ENCODE measurements around the gene DACT1.
A peak's percentile ranks its signal among the peaks of the same experiment; 100 is the strongest.

Gene DACT1

DNA sequence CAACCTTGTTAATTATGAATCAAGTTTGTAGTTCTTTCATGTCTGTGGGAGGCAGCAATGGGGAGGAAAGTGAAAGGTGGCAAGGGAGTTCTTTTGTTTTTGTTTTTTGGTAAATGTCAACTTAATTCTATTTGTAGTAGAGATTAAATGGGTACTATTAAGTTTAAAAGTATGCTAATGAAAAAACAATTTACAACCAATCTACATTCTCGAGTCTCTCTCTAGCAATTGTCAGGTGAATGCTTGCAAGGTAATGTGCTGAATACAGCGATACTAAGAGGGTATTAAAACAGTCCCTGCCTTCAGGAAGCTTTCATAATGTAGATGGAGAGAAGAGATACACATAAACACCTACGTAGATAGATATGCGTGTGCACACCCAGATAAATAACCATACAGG, 1.6 kb upstream of the DACT1 start:
- DNase-seq = no peak

DNA sequence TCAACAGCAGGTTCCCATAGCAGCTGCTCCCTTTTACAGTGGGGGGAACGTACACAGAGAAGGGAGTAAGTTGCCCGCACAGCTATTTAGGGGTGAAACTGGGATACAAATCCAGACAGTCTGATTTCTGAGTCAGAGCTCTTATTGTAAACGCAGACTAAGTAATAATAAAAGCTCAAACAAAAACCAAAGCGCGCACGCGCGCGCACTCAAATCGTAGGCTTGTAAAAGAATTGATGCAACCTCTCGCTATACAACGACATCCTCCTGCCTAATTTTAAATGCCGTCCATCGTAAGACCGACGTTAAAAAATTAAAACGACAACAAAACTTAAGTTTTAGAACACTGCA, 747 bp upstream of the DACT1 start:
- no peak for DNase-seq

DNA sequence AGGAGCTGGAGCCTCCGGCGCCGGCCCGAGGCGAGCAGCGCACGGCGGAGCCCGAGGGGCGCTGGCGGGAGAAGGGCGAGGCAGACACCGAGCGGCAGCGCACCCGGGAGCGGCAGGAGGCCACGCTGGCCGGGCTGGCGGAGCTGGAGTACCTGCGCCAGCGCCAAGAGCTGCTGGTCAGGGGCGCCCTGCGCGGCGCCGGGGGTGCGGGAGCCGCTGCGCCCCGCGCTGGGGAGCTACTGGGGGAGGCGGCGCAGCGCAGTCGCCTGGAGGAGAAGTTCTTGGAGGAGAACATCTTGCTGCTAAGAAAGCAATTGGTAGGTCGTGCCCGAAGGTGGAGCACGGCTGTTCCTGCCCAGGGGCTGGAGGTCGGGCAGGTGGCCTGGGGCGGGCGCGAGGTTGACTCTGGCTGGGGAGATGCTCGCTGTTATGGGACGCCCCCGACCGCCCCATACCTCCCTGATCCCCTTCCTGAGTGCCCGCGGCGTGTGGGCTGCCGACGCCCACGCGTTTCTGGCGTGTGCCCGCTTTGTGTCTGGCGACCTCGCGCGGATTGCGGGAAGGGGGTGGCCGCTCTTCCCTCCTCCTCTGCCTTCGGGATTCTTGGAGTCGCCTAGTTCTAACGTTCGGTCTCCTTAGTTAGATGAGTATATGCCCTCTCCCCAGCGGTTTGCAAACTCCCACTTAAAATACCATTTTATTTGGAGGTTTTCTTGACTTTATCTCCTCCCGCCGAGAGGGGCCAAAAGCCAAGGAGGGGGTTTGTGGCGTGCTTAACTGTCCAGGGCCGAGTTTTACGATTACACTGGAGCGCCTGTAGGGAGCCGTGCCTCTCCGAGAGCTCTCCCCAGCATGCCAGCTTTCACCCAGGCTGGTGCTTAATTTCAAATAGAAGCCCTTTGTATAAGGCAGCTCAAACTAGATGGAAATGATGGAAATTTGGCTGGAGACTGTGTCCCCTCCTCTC, 752 bp downstream of the DACT1 start:
- DNase-seq = no peak

DNA sequence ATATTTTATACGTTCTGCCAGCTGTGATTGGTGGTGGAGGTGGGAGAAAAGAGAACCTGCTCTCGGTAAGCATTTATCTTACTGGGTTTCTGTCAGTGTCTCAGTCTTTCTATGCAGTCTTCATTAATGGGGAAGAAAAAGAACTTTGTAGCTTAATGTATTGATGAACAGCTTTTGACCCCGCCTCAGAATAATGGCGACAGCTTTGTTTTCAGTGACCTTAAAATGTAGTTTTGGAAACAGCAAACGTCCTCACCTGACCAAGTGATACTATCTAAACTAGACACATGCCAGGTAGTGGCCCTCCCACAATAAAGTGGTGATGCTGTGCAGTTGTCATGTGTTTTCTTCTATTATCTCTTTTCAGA, 1.4 kb downstream of the DACT1 start:
- no peak for DNase-seq

DNA sequence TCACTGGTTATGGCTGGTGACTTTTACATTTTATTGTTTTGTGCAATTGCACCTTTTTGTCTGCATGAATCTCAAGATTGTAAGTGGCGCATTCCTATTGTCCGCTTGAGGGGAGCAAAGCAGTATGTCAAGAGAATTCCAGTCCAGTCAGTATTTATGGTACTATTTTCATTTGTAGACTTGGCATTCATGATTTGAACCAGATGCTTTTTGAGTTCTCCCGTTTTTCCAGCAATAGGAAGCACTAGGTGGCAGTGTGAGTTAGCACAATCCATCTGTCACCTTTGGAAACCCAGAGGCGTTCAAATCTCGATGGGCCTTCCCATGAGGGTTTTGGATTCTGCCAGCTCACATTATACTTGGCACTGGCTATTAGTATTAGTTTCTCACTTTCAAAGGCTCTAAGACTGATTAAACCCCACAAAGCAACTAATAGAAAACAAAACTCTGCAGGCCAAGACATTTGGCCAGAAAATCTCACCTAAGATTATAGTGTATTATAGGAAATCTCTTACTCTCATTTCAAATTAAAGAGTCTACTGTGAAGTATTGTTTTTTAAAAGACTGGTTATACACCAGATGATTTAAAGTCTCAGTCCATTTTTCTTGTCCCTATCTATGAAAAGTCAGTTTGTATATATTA, 2.2 kb downstream of the DACT1 start:
- peak; percentile 39 for DNase-seq

DNA sequence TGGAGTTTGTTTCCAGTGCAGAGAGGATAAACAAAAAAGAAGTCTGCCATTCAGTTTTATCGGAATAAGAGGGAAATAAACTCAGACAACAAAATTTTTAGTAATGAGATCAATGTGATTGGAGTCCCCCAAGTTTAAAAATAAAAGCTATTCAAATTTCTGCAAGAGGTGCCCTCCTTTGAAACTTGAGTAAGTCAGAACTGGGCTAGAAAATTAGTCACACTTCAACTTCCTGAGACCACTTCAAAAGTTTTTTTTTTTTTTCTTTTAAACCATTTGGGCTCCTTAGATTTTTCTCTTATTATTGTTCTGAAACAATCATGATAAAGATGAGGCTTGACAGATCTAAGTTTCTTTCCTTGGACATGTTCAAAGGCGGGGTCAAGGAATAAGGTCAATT, 3.2 kb downstream of the DACT1 start:
- DNase-seq = no peak

DNA sequence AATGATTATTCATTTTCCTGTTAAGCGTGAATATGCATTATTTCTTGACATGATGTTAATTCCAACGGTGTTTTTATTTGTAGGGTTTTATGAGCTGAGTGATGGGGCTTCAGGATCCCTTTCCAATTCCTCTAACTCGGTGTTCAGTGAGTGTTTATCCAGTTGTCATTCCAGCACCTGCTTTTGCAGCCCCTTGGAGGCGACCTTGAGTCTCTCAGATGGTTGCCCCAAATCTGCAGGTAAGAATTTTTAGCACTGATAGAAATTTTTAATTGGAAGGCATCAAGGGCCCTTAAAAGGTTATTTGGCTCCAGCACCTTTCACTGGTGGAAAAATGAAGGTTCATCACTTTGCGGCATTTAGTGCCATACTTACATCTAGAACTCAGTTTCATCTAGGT, 3.7 kb downstream of the DACT1 start:
- no peak for DNase-seq

DNA sequence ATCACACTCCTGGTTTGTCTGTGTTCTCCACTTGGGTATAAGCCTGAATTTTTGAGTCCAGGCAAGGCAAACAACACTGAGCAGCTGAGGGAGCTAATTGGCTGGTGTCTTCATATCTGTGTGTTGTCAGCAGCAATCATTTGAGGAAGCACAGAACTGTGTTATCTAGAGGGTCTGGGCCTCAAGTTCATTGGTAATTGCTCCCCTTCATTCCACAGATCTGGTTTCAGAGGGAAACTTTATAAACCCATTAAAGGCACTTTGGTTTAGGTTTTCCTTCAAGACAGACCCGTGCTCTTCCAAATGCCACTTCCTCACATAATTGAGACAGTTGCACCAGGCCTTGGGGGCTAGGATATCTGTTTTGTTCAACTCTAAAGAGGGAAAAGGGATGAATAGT, 5.6 kb downstream of the DACT1 start:
- DNase-seq = no peak

DNA sequence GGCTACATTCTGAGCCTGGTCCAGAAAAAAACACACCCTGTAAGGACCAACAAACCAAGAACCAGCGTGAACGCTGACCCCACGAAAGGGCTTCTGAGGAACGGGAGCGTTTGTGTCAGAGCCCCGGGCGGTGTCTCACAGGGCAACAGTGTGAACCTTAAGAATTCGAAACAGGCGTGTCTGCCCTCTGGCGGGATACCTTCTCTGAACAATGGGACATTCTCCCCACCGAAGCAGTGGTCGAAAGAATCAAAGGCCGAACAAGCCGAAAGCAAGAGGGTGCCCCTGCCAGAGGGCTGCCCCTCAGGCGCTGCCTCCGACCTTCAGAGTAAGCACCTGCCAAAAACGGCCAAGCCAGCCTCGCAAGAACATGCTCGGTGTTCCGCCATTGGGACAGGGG, 7.9 kb downstream of the DACT1 start:
- no peak for DNase-seq

DNA sequence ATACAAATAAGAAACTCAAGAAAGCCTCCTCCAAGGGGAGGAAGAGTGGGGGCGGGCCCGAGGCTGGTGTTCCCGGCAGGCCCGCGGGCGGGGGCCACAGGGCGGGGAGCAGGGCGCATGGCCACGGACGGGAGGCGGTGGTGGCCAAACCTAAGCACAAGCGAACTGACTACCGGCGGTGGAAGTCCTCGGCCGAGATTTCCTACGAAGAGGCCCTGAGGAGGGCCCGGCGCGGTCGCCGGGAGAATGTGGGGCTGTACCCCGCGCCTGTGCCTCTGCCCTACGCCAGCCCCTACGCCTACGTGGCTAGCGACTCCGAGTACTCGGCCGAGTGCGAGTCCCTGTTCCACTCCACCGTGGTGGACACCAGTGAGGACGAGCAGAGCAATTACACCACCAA, 8.7 kb downstream of the DACT1 start:
- no peak for DNase-seq

DNA sequence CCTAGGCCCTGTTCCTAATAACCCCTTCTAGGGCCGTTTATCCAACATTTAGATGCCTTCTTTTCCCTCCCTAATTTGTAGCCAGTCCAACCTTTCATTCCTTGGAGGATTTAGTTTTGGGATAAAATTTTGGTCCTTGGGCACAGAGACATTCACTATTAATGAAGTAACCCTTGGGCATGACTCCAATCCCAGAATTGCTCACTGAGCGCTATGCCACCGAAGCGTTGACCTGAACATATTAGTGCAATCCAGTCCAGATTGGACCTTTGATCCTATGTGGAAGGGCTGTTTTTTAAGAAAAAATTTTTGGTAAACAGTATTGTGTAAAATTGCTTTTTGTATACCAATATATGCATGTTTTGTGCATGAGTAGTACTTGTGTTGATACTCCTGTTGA, 10.0 kb downstream of the DACT1 start:
- DNase-seq = no peak

DNA sequence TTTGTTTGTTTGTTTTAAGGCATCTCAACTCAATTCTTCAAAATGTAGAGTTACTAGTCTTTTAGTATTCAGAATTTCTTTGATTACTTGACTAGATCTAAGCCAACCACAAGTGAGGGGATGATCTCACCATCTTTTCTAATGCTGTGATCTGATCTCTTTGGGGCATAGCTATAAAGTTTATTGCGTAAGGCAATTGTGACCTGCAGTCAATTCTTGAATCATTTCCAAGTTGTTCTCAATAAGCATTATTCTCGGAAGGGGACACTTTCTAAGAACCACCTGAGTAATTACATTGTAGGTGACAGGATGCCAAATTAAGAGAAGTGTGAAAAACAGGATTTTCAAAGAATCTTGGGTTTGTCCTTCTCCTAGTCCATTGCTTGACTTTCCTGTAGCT, 13.1 kb downstream of the DACT1 start:
- no peak for DNase-seq

DNA sequence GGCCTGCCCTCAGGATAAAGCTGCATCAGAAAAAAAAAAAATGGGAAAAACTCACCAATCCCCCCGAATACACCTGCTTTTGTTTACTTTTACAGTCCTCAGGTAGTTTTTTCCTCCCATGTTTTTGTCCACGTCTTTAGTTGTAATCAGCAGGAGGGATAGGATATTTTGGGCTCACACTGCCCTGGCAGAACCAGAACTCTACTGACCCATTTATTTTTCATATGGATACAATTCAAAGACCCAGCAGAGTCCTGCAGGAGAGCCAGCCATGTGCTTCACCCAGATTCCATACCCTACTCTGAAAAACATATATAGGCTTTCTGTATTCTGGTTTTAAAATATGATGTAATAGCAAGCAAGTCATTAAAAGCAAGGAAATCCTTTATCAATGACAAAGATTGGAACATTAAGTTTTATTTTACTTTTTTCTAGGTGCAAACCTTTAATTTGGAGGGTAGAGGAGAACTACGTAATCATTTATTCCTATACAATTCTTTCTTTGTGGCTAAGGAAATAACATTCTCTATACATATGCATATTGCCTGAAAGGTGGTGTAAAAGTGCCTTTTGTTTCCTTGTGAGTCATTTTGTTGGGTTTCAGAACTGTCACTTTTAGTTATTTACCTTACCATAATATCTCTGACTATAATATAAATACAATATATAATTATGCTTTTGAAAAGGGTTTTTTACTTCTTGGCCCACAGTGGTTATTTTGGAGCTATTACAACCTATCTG, 19.1 kb downstream of the DACT1 start:
- no peak for DNase-seq

DNA sequence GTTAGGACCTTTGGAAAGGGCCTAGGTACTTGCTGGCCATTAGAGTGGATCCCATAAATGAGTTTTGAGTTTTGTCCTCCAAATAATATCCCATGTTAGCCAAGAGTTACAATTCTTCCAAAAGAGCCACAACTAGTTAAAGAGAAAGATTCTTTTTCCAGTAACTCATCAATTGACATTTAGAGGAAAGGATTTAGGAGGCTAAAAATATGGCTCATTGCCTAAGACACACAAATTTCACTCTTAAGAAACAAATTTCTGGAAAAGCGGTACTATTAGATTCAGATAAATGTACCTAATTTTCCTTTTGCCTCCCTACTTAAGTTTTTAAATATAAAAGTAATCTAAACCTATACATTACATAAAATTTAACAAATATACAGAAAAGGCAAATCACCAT, 21.3 kb downstream of the DACT1 start:
- DNase-seq = no peak

DNA sequence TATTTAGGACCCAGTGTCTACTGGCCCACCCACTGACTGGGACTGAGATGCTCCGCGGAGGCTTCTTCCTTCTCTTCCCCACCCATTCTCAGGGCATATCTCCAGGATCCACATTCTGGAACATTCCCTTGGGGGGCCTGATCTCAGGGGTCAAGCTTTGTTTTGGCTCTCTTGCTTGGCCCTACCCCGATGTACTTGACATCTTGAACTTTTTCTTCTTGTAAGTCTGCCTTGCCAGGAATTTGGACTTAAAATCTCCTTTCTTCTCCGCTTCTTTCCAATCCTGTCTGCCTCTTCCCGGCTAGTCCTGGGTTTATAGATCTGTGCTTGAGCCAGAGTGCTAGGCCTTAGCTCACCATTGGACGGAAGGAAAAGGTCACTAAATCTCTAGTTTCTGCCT, 22.1 kb downstream of the DACT1 start:
- no peak for DNase-seq

DNA sequence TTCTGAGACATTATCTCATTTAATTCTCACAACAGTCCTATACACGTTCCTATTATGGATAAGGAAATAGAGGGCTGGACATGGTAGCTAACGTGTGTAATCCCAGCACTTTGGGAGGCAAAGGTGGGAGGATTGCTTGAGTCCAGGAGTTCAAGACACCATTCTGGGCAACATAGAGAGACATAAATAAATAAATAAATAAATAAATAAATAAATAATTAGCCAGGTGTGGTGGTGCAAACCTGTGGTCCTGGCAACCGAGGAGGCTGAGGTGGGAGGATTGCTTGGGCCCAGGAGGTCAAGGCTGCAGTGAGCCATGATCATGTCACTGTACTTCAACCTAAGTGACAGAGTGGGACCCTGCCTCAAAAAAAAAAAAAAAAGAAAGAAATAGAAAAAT, 22.6 kb downstream of the DACT1 start:
- no peak for DNase-seq

DNA sequence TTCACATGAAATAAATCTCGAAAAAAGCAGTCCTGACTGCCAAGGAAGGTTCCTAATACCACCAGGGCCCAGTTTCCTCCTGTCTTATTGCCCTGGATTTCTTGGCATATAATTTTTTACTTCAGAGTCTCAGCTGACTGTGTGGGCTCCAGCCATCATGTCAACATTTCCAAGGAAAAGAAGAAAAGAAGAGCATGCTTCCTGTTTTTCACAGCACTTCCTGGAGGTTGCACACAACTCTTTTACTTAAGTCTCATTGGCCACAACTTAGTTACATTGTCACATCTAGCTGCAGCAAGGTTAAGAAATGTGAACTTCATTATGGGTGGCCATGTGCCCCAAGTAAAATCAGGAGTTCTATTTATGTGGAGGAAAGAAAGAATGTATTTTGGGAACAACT, 24.3 kb downstream of the DACT1 start:
- no peak for DNase-seq

DNA sequence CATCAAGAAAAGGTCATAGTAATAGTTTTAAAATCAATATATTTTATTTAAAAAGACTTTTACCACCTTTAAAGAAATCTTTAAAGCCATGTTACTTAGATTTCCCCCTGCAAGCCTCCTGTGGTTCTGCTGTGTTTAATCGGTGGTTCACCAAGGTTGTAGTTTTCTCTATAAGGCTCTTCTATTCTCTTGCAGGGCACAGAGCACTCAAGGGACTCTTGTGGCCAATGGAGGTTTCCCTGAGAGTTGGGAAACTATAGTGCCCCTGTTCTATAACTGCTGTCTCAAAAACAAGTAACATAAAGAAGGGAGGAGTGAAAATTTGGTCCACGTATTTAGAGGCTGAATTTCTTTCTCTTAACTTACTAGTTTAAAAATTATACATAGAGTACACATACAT, 25.0 kb downstream of the DACT1 start:
- no peak for DNase-seq

DNA sequence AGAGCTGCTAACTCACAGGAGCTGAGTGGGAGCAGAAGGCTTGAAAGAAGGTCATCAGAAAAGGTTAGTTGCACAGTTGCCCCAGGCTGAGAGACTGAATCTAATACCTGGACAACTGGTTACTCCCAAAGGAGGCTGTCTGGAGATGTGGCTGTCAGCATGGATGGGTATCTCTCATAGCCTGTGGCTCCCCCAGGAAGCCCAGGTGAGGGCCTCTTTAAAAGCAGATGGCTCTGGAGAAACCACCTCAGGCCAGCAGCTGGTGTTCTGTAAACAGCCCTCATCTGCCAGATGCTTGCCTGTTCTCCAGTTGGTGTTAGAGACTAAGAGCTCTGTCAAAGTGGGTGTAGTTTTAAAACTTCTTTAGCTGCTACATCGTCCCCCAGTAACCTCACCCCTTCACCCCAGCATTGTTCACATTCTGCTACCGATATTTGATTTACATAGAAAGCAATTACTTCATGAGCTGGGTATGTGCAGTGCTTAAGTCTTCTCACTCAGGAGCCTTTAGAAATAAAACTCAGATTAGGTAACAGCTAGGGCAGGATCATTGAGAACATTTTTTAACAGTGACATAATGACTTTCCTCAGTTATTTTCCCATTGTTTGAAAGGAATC, 25.8 kb downstream of the DACT1 start:
- no peak for DNase-seq

DNA sequence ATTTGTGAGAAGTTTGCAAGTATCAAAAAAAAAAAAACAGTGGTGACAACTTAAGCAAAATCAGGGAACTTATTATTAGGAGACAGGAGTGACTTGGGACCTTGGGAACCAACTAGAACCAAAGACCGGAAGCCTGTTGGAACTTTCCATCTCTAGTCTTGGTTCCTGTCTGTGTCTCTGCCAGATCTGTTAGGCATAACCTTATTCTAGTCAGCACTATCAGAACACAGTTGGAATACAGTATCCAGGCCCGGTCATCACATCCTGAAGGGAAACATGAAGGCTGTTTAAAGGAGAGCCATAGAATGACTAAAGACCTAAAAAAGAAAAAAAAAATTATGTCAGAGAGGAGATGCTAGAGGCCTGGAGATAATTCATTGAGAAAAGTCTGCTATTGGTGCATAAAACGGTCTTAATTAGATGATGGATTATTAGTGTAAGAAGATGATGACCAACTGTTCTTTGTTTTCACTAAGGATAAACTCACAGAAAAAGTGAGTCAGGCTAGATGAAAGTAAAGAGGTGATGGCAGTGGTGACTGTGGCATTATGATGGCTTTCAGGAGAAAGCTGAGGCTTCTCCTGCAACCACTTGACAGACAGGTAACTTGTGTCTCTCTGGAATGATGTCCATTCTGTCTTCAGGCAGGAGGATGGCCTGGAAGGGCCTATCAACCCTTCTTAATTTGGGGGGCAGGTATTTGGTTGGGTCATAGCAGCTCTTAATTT, 28.2 kb downstream of the DACT1 start:
- DNase-seq = no peak

DNA sequence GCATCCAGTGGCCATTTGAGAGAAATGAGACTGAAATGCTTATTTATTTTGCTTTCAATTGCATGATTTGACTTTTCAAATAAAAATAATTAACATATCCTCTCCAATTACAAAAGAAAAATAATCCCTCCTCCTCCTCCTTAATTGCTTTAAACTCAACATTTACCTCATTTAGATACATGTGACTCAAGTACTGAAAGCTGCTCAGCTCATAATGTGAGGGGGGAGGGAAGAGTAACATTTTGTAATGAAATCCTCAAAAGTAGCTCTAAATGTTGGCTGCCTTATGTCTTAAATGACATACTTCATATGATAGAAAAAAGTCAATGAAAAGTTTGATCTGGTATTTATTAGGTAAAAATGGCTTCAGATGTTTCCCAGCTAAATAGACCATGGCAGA, 29.0 kb downstream of the DACT1 start:
- DNase-seq = no peak

DNA sequence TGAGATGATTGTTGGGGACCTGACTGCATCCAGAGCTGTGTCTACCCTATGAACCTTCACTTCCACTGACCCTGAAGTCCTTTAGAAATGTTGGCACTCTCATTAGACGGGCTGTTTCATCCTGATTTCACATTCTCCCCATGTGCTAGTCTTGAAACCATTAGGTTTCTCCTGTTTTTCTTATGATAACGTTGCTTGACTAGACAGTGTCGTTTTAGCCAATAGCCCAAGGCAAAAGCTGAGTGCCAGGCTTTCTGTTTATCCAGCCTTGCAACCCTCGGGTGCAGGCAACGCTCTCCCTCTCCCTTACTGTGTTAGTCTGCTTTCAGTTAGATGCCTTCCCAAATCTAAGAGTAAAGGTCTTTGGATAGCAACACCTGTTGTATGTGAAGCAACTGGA, 30.1 kb downstream of the DACT1 start:
- no peak for DNase-seq
